Lower leg skin (tissue), 4 donors: Measurements from ENCODE around the gene EFCAB6. TPM values are rescaled to one million over a fixed set of nuclear protein-coding genes. Genes with fewer than 3 reads are reported as not detected.
A peak's percentile ranks its signal among the peaks of the same experiment; 100 is the strongest.

Experiments
- DNase-seq, 2 donors: peaks; one replicate each; pipeline ENCODE4 v3.0.0-alpha.2; 2019; ENCODE audit warnings: low spot score in 2 of 2
- H3K4me3 ChIP-seq: fragments of 200-600 bp; sonication (generic); 2 replicates; pipeline ENCODE4 v1.5.1; 2017; ENCODE audit warnings: mild to moderate bottlenecking, low read depth; ENCODE audit not compliant: poor library complexity, severe bottlenecking
- CTCF ChIP-seq, 3 donors: fragments of 450-650 bp; IDR thresholded peaks; one replicate each; pipeline ENCODE4 v1.5.1; 2016; ENCODE audit warnings: antibody characterized with exemption in 3 of 3, mild to moderate bottlenecking in 3 of 3, moderate library complexity in 2 of 3
- POLR2A ChIP-seq, 2 donors: fragments of 450-650 bp; IDR thresholded peaks; one replicate each; pipeline ENCODE4 v1.6.1; 2016 to 2017; ENCODE audit warnings: antibody characterized with exemption in 2 of 2, mild to moderate bottlenecking in 1 of 2, moderate library complexity in 1 of 2
- WGBS, 2 donors: methylation state at CpG; one replicate each; pipeline ENCODE4 v1.1.5; 2018; 5-methylcytosine and 5-hydroxymethylcytosine counted together
- intact Hi-C: fragments of 100-400 bp; cut with DNase I; formaldehyde crosslinking; loops from one replicate; pipeline ENCODE4 v1.15.0; 2023; ENCODE audit warnings: low total_unique reads
- total RNA-seq, 4 donors: library from RNA; depleted of rRNA; stranded (reverse); fragments of >200 nt; gene quantifications; one replicate each; pipeline ENCODE4 v1.1.0, GENCODE V29; 2016

Gene EFCAB6
- total RNA-seq, 4 donors from 2014 or later = 0.44 to 4.2 (median 1.8) TPM

GRCh38 chr22:43533156-43533530 lies 279.0 kb downstream of the EFCAB6 start:
- no peak for TF ChIP-seq CTCF (IDR thresholded peaks at IDR 0.05)
- no peak overlapping the region for H3K4me3 ChIP-seq
- intact Hi-C loops = no loop called here
- peak in 1 of 2 donors; percentile 74 for DNase-seq
- WGBS, 2 donors = 77 to 82% methylated on average over 3 of the region's 3 CpGs

- DNase-seq = peak in 1 of 2 donors; percentile 58
- WGBS, 2 donors = 64 to 74% methylated on average over 17 of the region's 17 CpGs
- TF ChIP-seq CTCF (IDR thresholded peaks at IDR 0.05) (no peak), POLR2A (IDR thresholded peaks at IDR 0.05) (no peak)
- intact Hi-C loops = no loop called here
- H3K4me3 ChIP-seq = no peak overlapping the region
Observed at GRCh38 chr22:43532301-43533155, 279.6 kb downstream of the EFCAB6 start.

GRCh38 chr22:43531651-43532050 lies 280.5 kb downstream of the EFCAB6 start:
- H3K4me3 ChIP-seq = no peak overlapping the region
- DNase-seq = no peak
- TF ChIP-seq CTCF (IDR thresholded peaks at IDR 0.05) (no peak), POLR2A (IDR thresholded peaks at IDR 0.05) (no peak)
- WGBS, 2 donors = 29 to 37% methylated on average over 4 of the region's 4 CpGs
- intact Hi-C loops = no loop called here

- 53 to 60% methylated on average over 31 to 34 of the region's 34 CpGs for WGBS, 2 donors
- intact Hi-C loops = no loop called here
- no peak overlapping the region for H3K4me3 ChIP-seq
- DNase-seq = no peak
- TF ChIP-seq CTCF (IDR thresholded peaks at IDR 0.05) = no peak
Observed at GRCh38 chr22:43530349-43531201, 281.5 kb downstream of the EFCAB6 start.

GRCh38 chr22:43529934-43530333 lies 282.2 kb downstream of the EFCAB6 start:
- intact Hi-C loops = no loop called here
- no peak overlapping the region for H3K4me3 ChIP-seq
- WGBS, 2 donors = 46 to 51% methylated on average over 9 of the region's 9 CpGs
- no peak for DNase-seq
- TF ChIP-seq CTCF (IDR thresholded peaks at IDR 0.05) = no peak
- TF ChIP-seq POLR2A (IDR thresholded peaks at IDR 0.05) = no peak
